Cerebellar cortex (tissue), 1 donor: ENCODE measurements around the gene CRADD.
"Not testable (repeated sequence)": the region's sequence is repeated elsewhere in the genome, so short reads cannot be mapped to it uniquely, and the experiment has no call there.

Source experiments
- DNase-seq: peaks from one replicate; pipeline ENCODE4 v3.0.0-alpha.2; 2015; ENCODE audit warnings: low spot score

Gene CRADD

GRCh38 chr12:93901739-93902138, 224.6 kb downstream of the CRADD start:
- no peak for DNase-seq

GRCh38 chr12:93902192-93902591, 225.0 kb downstream of the CRADD start:
- no peak for DNase-seq

GRCh38 chr12:93902736-93903562, 225.8 kb downstream of the CRADD start:
- DNase-seq, result no peak

GRCh38 chr12:93904124-93904523, 226.9 kb downstream of the CRADD start:
- no peak for DNase-seq

GRCh38 chr12:93908264-93908663, 231.1 kb downstream of the CRADD start:
- DNase-seq, result no peak

GRCh38 chr12:93908846-93909567, 231.8 kb downstream of the CRADD start:
- peak; percentile 83 for DNase-seq

GRCh38 chr12:93911396-93911795, 234.2 kb downstream of the CRADD start:
- no peak for DNase-seq

- no peak for DNase-seq
Measured at GRCh38 chr12:93912086-93912733, 235.0 kb downstream of the CRADD start.

- no peak for DNase-seq
Measured at GRCh38 chr12:93913845-93914244, 236.7 kb downstream of the CRADD start.

- no peak for DNase-seq
Measured at GRCh38 chr12:93914281-93914680, 237.1 kb downstream of the CRADD start.

GRCh38 chr12:93915411-93915810, 238.2 kb downstream of the CRADD start:
- no peak for DNase-seq

- DNase-seq, result no peak
Measured at GRCh38 chr12:93916402-93916801, 239.2 kb downstream of the CRADD start.

GRCh38 chr12:93918262-93918661, 241.1 kb downstream of the CRADD start:
- no peak for DNase-seq

- DNase-seq, result no peak
Measured at GRCh38 chr12:93918900-93919299, 241.7 kb downstream of the CRADD start.

GRCh38 chr12:93921521-93921920, 244.3 kb downstream of the CRADD start:
- DNase-seq, result no peak

- no peak for DNase-seq
Measured at GRCh38 chr12:93922583-93923006, 245.4 kb downstream of the CRADD start.

- DNase-seq, result no peak
Measured at GRCh38 chr12:93924367-93924766, 247.2 kb downstream of the CRADD start.

GRCh38 chr12:93925585-93926205, 248.5 kb downstream of the CRADD start:
- DNase-seq, result no peak

GRCh38 chr12:93926237-93926636, 249.1 kb downstream of the CRADD start:
- no peak for DNase-seq

- DNase-seq, result not testable (repeated sequence)
Measured at GRCh38 chr12:93929081-93929480, 251.9 kb downstream of the CRADD start.

GRCh38 chr12:93937812-93938211, 260.6 kb downstream of the CRADD start:
- DNase-seq, result no peak

- no peak for DNase-seq
Measured at GRCh38 chr12:93938317-93938716, 261.1 kb downstream of the CRADD start.
